Uterus (tissue), 2 donors: ENCODE data around the gene OR2B2.

ENCODE experiments used
- CTCF ChIP-seq, 4 experiments: fragments of 200-600 bp in 2 of 4; fragments of 450-650 bp in 2 of 4; sonication (generic) in 2 of 4; IDR thresholded peaks; one replicate each; pipeline ENCODE4 v1.5.1; 2016 to 2019; ENCODE audit warnings: antibody characterized with exemption in 4 of 4, mild to moderate bottlenecking in 2 of 4, moderate library complexity in 1 of 4
- POLR2A ChIP-seq, 2 donors: fragments of 450-650 bp; IDR thresholded peaks; one replicate each; pipeline ENCODE4 v1.6.1; 2016; ENCODE audit warnings: antibody characterized with exemption in 2 of 2, mild to moderate bottlenecking in 1 of 2, moderate library complexity in 1 of 2

GRCh38 chr6:27866357-27867050 lies 45.7 kb downstream of the OR2B2 start:
- no peak for TF ChIP-seq CTCF (IDR thresholded peaks at IDR 0.05)
- no peak for TF ChIP-seq POLR2A (IDR thresholded peaks at IDR 0.05)
